Measurements from ENCODE around the gene SEMA5A. TPM values are rescaled to one million over a fixed set of nuclear protein-coding genes. Genes with fewer than 3 reads are reported as not detected.

Gene SEMA5A
- total RNA-seq, 4 donors from 2014 or later: 15.0 to 81.0 (median 52.9) TPM

DNA sequence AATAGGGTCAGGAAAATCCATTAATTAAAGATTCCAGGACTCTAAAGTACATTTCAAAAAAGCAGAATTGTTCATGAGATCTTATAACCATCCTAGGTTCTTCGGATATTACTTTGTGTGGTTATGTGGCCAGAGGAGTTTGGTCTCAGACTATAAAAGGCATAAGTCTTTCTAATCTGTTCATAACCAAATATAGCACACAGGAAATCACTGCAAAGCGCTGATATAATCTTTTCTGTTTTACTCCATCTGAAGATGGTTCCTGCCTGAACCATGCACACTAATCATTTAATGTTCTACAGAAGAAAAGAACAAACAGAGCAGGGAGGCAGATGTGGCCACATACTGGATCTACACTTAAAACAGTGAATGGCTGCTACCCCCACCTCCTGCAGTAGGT is 182.8 kb downstream of the SEMA5A start:
- Histone ChIP-seq H3K27me3 (no peaks in the 10 kb centered on the region), H3K4me1 (no peaks in the 10 kb centered on the region), H3K27ac (no peak overlapping the region), H3K36me3 (no peaks in the 10 kb centered on the region), H3K4me3 (no peak overlapping the region), H3K9me3 (no peaks in the 10 kb centered on the region)
- intact Hi-C loops (cut with DNase I; ENCODE audit: low total_unique reads): loop anchor here (10.0 kb wide), 1 partner anchor 182 kb away; the partner anchor contains the start of gene SEMA5A
- DNase-seq: no peak
- WGBS, 2 donors (ENCODE audit: low coverage in 1 of 2): 0 to 36% methylated on average over 1 to 2 of the region's 2 CpGs
- TF ChIP-seq, protein P1, sequence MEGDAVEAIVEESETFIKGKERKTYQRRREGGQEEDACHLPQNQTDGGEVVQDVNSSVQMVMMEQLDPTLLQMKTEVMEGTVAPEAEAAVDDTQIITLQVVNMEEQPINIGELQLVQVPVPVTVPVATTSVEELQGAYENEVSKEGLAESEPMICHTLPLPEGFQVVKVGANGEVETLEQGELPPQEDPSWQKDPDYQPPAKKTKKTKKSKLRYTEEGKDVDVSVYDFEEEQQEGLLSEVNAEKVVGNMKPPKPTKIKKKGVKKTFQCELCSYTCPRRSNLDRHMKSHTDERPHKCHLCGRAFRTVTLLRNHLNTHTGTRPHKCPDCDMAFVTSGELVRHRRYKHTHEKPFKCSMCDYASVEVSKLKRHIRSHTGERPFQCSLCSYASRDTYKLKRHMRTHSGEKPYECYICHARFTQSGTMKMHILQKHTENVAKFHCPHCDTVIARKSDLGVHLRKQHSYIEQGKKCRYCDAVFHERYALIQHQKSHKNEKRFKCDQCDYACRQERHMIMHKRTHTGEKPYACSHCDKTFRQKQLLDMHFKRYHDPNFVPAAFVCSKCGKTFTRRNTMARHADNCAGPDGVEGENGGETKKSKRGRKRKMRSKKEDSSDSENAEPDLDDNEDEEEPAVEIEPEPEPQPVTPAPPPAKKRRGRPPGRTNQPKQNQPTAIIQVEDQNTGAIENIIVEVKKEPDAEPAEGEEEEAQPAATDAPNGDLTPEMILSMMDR (IDR thresholded peaks at IDR 0.05): no peak
- TF ChIP-seq EP300 (IDR thresholded peaks at IDR 0.05; ENCODE audit: low read depth): no peak
- no peak for TF ChIP-seq POLR2A (IDR thresholded peaks at IDR 0.05)
- no peak for TF ChIP-seq POLR2AphosphoS5 (IDR thresholded peaks at IDR 0.05)
- in situ Hi-C loops (cut with MboI; ENCODE audit: low pct_ligation_motif_present in 1 of 4, low pct_unique_long_range_greater_than_20kb in 1 of 4, low sequenced_read_pairs in 3 of 4): loop anchor here in 2 of 4 donors (25.0 kb wide), 1 partner anchor 174 kb away; the partner anchor contains the start of gene SEMA5A (in 2 of the 2)

DNA sequence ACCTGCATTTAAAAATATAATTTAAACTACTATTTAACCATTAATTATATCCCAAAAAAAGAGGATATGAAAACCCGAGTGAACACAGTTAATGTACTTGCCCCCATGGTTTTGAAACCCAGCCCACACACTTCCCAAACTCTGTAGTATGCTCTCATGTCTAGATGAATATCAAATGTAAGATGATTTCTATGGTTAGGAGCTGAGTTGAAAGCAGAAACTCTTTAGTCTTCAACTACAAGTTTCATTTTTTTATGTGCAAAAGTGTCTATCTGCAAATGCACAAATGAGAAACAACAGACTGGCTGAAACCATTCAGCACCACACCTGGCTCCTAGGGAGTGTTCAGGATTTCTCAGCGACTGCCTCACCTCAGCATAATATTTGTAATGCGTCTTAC is 183.3 kb downstream of the SEMA5A start:
- H3K4me1 ChIP-seq: no peaks in the 10 kb centered on the region
- no peak overlapping the region for H3K27ac ChIP-seq
- no peak overlapping the region for H3K4me3 ChIP-seq
- H3K36me3 ChIP-seq: no peaks in the 10 kb centered on the region
- H3K27me3 ChIP-seq: no peaks in the 10 kb centered on the region
- 74 to 100% methylated on average over 1 to 3 of the region's 3 CpGs for WGBS, 2 donors (ENCODE audit: low coverage in 1 of 2)
- H3K9me3 ChIP-seq: no peaks in the 10 kb centered on the region
- in situ Hi-C loops (cut with MboI; ENCODE audit: low pct_ligation_motif_present in 1 of 4, low pct_unique_long_range_greater_than_20kb in 1 of 4, low sequenced_read_pairs in 3 of 4): loop anchor here in 2 of 4 donors (25.0 kb wide), 1 partner anchor 175 kb away; the partner anchor contains the start of gene SEMA5A (in 2 of the 2)
- DNase-seq: no peak
- TF ChIP-seq EP300 (IDR thresholded peaks at IDR 0.05; ENCODE audit: low read depth) (no peak), POLR2A (IDR thresholded peaks at IDR 0.05) (no peak), POLR2AphosphoS5 (IDR thresholded peaks at IDR 0.05) (no peak)
- TF ChIP-seq, protein P1 (IDR thresholded peaks at IDR 0.05): no peak
- intact Hi-C loops (cut with DNase I; ENCODE audit: low total_unique reads): loop anchor here (10.0 kb wide), 1 partner anchor 182 kb away; the partner anchor contains the start of gene SEMA5A

DNA sequence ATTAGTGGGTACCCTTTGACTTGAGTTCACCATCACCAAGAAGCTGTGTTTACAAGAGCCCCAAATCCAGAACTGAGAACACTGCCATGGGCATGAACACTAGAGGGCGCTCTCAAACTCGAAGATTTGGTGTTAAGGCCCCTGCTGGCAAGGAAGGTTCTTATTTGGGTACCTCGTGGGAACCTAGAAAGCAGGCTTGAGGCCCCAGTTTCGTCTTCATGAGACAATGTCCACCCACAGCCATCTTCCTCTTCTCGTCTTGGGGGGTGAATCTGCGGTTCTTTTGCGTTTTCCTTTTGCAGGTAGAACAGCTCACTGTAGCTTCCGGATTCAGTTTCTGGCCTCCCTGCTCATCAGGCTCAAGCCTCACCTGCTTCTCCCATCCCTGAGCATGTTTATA is 184.0 kb downstream of the SEMA5A start:
- peak; percentile 60 for DNase-seq
- Histone ChIP-seq H3K27ac (no peak overlapping the region), H3K36me3 (no peaks in the 10 kb centered on the region), H3K9me3 (no peaks in the 10 kb centered on the region), H3K27me3 (no peaks in the 10 kb centered on the region), H3K4me1 (peaks cover 0 to 4% (median 0%) of the 10 kb centered on the region in 4 donors), H3K4me3 (no peak overlapping the region)
- intact Hi-C loops (cut with DNase I; ENCODE audit: low total_unique reads) (loop anchor here (10.0 kb wide), 1 partner anchor 183 kb away; the partner anchor contains the start of gene SEMA5A), in situ Hi-C loops (cut with MboI; ENCODE audit: low pct_ligation_motif_present in 1 of 4, low pct_unique_long_range_greater_than_20kb in 1 of 4, low sequenced_read_pairs in 3 of 4) (loop anchor here in 2 of 4 donors (25.0 kb wide), 1 partner anchor 175 kb away; the partner anchor contains the start of gene SEMA5A (in 2 of the 2))
- TF ChIP-seq, protein P1 (IDR thresholded peaks at IDR 0.05): peak; percentile 56 to 70 (median 65)
- TF ChIP-seq POLR2A (IDR thresholded peaks at IDR 0.05): no peak
- WGBS, 2 donors (ENCODE audit: low coverage in 1 of 2): 46% methylated on average over 8 of the region's 8 CpGs; no CpG with 5 or more reads in 1 of the 2 donors

DNA sequence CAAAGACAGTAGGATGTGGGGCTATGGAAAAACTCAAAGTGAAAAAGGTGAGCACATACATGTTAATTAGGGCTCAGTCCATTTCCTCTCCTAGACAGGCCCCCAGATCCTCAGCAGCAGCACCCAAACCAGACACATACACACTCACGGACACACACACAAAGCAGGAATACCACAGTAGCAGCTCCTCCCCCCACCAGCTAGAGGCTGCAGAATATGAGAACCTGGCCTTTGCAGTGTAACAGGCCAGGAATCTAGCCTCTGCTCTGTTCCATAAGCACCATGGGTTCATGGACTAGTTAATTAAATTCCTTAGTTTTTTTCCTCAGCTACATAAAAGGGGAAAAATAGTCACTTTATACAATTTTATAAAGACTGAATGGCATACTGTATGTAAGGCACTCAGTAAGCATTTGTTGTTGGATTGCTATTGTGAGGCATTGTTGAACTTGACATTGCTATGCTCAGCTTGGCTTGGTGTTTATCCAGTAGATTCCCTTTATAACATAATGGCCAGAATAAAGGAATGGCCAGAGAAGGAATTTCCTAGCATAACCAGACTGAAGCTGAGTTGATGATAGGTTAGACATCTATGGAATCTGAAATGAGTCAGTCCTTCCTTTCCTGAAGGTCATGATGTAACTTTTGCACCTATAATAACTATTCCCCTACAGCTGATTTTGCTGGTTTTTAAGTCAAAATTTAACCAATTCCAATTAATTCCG is 186.8 kb downstream of the SEMA5A start:
- Histone ChIP-seq H3K9me3 (no peaks in the 10 kb centered on the region), H3K27ac (no peak overlapping the region), H3K4me3 (no peak overlapping the region), H3K27me3 (no peaks in the 10 kb centered on the region), H3K4me1 (peaks cover 0 to 5% (median 0%) of the 10 kb centered on the region in 4 donors), H3K36me3 (no peaks in the 10 kb centered on the region)
- no peak for DNase-seq
- TF ChIP-seq, protein P1 (IDR thresholded peaks at IDR 0.05): no peak
- TF ChIP-seq POLR2AphosphoS5 (IDR thresholded peaks at IDR 0.05): no peak
- no peak for TF ChIP-seq POLR2A (IDR thresholded peaks at IDR 0.05)
- no peak for TF ChIP-seq EP300 (IDR thresholded peaks at IDR 0.05; ENCODE audit: low read depth)
- in situ Hi-C loops (cut with MboI; ENCODE audit: low pct_ligation_motif_present in 1 of 4, low pct_unique_long_range_greater_than_20kb in 1 of 4, low sequenced_read_pairs in 3 of 4) (loop anchor here in 2 of 4 donors (25.0 kb wide), 1 partner anchor 178 kb away; the partner anchor contains the start of gene SEMA5A (in 2 of the 2)), intact Hi-C loops (cut with DNase I; ENCODE audit: low total_unique reads) (no loop called here)
- WGBS, 2 donors (ENCODE audit: low coverage in 1 of 2): 88 to 91% methylated on average over 1 to 2 of the region's 2 CpGs
